ACC112 (cell line): ENCODE results near the gene SPATA20.

Experiments
- H2AFZ ChIP-seq: fragments of 200-600 bp; sonication (generic); one replicate; pipeline ENCODE4 v1.6.0; 2017; ENCODE audit warnings: antibody characterized with exemption, low read length; ENCODE audit not compliant: unreplicated experiment
- H3K27ac ChIP-seq: fragments of 200-600 bp; sonication (generic); 2 replicates; pipeline ENCODE4 v1.5.1; 2014; ENCODE audit warnings: low read depth, mild to moderate bottlenecking, antibody characterized with exemption, low read length, moderate library complexity
- H3K27me3 ChIP-seq: fragments of 200-600 bp; sonication (generic); 2 replicates; pipeline ENCODE4 v1.6.1; 2014; ENCODE audit warnings: mild to moderate bottlenecking, antibody characterized with exemption, low read length, moderate library complexity, mixed read lengths; ENCODE audit not compliant: insufficient read depth
- H3K36me3 ChIP-seq: fragments of 200-600 bp; sonication (generic); 2 replicates; pipeline ENCODE4 v1.6.1; 2016; ENCODE audit warnings: mild to moderate bottlenecking, antibody characterized with exemption, low read length, moderate library complexity, mixed read lengths; ENCODE audit not compliant: insufficient read depth
- H3K4me1 ChIP-seq: fragments of 200-600 bp; sonication (generic); one replicate; pipeline ENCODE4 v1.6.1; 2016; ENCODE audit warnings: low read length, mixed read lengths; ENCODE audit not compliant: insufficient read depth, unreplicated experiment, control insufficient read depth
- H3K4me3 ChIP-seq: fragments of 200-600 bp; sonication (generic); 2 replicates; pipeline ENCODE4 v1.5.1; 2014; ENCODE audit warnings: mild to moderate bottlenecking, low read depth, low read length
- H3K79me2 ChIP-seq: fragments of 200-600 bp; sonication (generic); one replicate; pipeline ENCODE4 v1.6.0; 2016; ENCODE audit warnings: low read length; ENCODE audit not compliant: control insufficient read depth, unreplicated experiment, insufficient read depth

Gene SPATA20

DNA sequence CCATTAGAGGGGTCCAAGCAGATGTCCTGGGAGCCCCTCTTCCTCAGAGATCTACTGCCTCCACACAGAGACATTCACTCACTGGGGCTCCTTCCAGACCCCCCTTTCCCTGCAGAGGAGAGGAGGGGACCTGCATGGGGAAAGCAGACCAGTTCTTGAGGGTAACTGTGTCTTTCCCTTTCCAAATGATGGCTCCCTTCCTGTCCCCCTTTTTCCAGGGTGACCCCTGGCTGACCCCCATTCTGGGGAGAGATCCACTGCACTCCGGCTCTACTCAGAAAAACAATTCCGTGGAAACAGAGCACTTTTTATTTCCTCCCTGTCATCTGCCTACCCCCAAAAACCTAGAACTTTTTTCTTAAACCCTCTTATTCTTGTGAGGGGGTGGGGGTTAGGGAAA is 19.9 kb downstream of the SPATA20 start:
- Histone ChIP-seq H3K27me3 (peaks cover 19% of the 10 kb centered on the region), H2AFZ (no peak overlapping the region), H3K4me1 (peaks cover 12% of the 10 kb centered on the region), H3K79me2 (no peaks in the 10 kb centered on the region), H3K4me3 (no peak overlapping the region), H3K27ac (no peak overlapping the region), H3K36me3 (no peaks in the 10 kb centered on the region)

- H3K36me3 ChIP-seq = no peaks in the 10 kb centered on the region
- H3K27ac ChIP-seq = no peak overlapping the region
- no peaks in the 10 kb centered on the region for H3K79me2 ChIP-seq
- H2AFZ ChIP-seq = no peak overlapping the region
- H3K4me3 ChIP-seq = no peak overlapping the region
- peaks cover 2% of the 10 kb centered on the region; the same call in 1 of the 2 replicates for H3K27me3 ChIP-seq
- peaks cover 12% of the 10 kb centered on the region for H3K4me1 ChIP-seq
Observed at GRCh38 chr17:50568659-50569058, 21.7 kb downstream of the SPATA20 start.

- Histone ChIP-seq H3K4me1 (peaks cover 10% of the 10 kb centered on the region), H3K27me3 (no peaks in the 10 kb centered on the region), H3K79me2 (no peaks in the 10 kb centered on the region), H2AFZ (no peak overlapping the region), H3K4me3 (no peak overlapping the region), H3K27ac (no peak overlapping the region), H3K36me3 (no peaks in the 10 kb centered on the region)
Observed at GRCh38 chr17:50569592-50569991, 22.6 kb downstream of the SPATA20 start.

DNA sequence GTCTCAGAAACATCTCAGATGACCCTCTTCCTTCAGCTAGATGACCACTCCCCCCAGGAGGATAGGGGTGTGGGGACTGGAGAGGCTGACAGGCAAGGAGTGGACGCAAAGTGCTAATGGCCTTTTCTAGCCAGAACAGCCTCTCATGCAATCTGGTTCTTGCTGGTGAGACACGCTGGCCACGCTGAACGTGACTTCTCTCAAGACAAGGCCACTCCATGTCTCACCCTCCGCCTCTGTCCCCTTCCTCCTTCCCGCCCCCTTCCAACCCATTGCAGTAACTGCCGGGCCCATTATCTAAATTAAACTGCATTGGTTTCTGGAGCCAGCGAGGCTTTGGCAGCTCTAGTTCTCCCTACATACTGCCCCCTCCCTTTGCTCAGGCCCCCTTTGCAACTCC is 23.1 kb downstream of the SPATA20 start:
- Histone ChIP-seq H3K79me2 (no peaks in the 10 kb centered on the region), H3K36me3 (no peaks in the 10 kb centered on the region), H3K27ac (no peak overlapping the region), H3K27me3 (no peaks in the 10 kb centered on the region), H3K4me1 (peaks cover 6% of the 10 kb centered on the region), H3K4me3 (no peak overlapping the region), H2AFZ (no peak overlapping the region)

DNA sequence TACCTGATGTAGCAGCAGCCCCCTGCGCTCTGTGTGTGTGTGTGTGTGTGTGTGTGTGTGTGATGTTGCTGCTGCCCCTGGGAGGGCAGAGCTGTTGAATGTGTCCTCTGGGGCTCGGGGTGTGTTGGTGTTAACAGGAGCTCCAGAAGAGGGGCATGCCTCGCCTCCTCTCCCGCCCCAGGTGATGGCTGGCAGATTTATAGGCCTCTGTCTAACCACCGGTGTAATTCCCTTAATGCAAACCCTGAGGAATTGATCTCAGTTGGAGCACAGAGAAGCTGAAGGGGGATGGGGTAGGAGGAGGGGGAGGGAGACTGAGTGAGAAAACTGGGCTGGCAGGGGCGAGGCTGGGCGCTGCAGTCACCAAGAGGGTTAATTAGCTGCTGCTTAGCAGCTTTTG is 23.6 kb downstream of the SPATA20 start:
- Histone ChIP-seq H3K27ac (no peak overlapping the region), H3K4me3 (no peak overlapping the region), H2AFZ (no peak overlapping the region), H3K4me1 (peaks cover 1% of the 10 kb centered on the region), H3K36me3 (no peaks in the 10 kb centered on the region), H3K27me3 (no peaks in the 10 kb centered on the region), H3K79me2 (no peaks in the 10 kb centered on the region)

GRCh38 chr17:50571681-50572080 is 24.7 kb downstream of the SPATA20 start:
- Histone ChIP-seq H2AFZ (no peak overlapping the region), H3K27ac (no peak overlapping the region), H3K36me3 (no peaks in the 10 kb centered on the region), H3K4me3 (no peak overlapping the region), H3K4me1 (no peaks in the 10 kb centered on the region), H3K79me2 (no peaks in the 10 kb centered on the region), H3K27me3 (no peaks in the 10 kb centered on the region)

- no peaks in the 10 kb centered on the region for H3K4me1 ChIP-seq
- no peaks in the 10 kb centered on the region for H3K79me2 ChIP-seq
- no peak overlapping the region for H3K27ac ChIP-seq
- H3K27me3 ChIP-seq = no peaks in the 10 kb centered on the region
- no peak overlapping the region for H2AFZ ChIP-seq
- no peak overlapping the region for H3K4me3 ChIP-seq
- no peaks in the 10 kb centered on the region for H3K36me3 ChIP-seq
Observed at GRCh38 chr17:50572541-50572940, 25.6 kb downstream of the SPATA20 start.

GRCh38 chr17:50573866-50574611 is 27.1 kb downstream of the SPATA20 start:
- no peaks in the 10 kb centered on the region for H3K27me3 ChIP-seq
- H3K27ac ChIP-seq = no peak overlapping the region
- H3K4me3 ChIP-seq = no peak overlapping the region
- H3K4me1 ChIP-seq = no peaks in the 10 kb centered on the region
- no peaks in the 10 kb centered on the region for H3K79me2 ChIP-seq
- H2AFZ ChIP-seq = no peak overlapping the region
- no peaks in the 10 kb centered on the region for H3K36me3 ChIP-seq

DNA sequence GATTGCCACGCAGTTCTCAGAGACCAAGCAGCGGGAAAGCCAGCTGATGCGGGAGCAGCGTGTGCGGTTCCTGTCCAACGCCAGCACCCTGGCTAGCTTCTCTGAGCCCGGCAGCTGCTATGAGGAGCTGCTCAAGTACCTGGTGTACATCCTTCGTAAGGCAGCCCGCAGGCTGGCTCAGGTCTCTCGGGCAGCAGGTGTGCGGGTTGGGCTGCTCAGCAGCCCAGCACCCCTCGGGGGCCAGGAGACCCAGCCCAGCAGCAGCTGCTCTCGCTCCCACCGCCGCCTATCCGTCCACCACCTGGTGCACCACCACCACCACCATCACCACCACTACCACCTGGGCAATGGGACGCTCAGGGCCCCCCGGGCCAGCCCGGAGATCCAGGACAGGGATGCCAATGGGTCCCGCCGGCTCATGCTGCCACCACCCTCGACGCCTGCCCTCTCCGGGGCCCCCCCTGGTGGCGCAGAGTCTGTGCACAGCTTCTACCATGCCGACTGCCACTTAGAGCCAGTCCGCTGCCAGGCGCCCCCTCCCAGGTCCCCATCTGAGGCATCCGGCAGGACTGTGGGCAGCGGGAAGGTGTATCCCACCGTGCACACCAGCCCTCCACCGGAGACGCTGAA is 28.7 kb downstream of the SPATA20 start:
- Histone ChIP-seq H3K36me3 (no peaks in the 10 kb centered on the region), H2AFZ (no peak overlapping the region), H3K4me3 (no peak overlapping the region), H3K27ac (no peak overlapping the region), H3K27me3 (no peaks in the 10 kb centered on the region), H3K4me1 (no peaks in the 10 kb centered on the region), H3K79me2 (no peaks in the 10 kb centered on the region)

DNA sequence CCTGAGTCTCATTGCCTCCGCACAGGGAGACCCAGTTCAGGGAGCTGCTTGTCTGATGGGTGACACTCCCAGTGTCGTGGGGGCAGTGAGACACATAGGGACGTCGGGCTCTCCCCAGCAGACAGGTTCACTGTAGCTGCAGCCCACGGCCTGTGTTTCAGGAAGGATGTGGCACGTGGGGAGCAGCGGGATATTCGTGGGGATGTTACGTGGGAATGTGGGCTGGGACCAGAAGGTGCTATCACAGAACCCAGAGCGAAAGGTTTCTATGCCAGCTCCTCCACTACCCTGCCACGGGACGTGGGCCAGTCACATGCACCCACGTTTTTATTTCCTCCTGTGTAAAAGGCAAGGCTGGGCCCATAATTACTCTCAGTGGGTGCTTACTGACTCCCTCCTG is 29.9 kb downstream of the SPATA20 start:
- Histone ChIP-seq H3K36me3 (no peaks in the 10 kb centered on the region), H3K79me2 (no peaks in the 10 kb centered on the region), H2AFZ (no peak overlapping the region), H3K27ac (no peak overlapping the region), H3K4me1 (no peaks in the 10 kb centered on the region), H3K27me3 (no peaks in the 10 kb centered on the region), H3K4me3 (no peak overlapping the region)

GRCh38 chr17:50577451-50577954 is 30.5 kb downstream of the SPATA20 start:
- H3K27ac ChIP-seq = no peak overlapping the region
- H2AFZ ChIP-seq = no peak overlapping the region
- no peaks in the 10 kb centered on the region for H3K27me3 ChIP-seq
- H3K4me3 ChIP-seq = no peak overlapping the region
- no peaks in the 10 kb centered on the region for H3K79me2 ChIP-seq
- H3K36me3 ChIP-seq = no peaks in the 10 kb centered on the region
- no peaks in the 10 kb centered on the region for H3K4me1 ChIP-seq
